ENCODE results near the gene CALY.

- no peak for TF ChIP-seq EZH2phosphoT487 (IDR thresholded peaks at IDR 0.05; ENCODE audit: borderline replicate concordance, low read depth)
- no peak for TF ChIP-seq EP300 (IDR thresholded peaks at IDR 0.05; ENCODE audit: borderline replicate concordance in 1 of 2, low read depth in 1 of 2, low read length in 1 of 2)
- no peak for TF ChIP-seq CTCF (IDR thresholded peaks at IDR 0.05)
- no peak for TF ChIP-seq POLR2AphosphoS5 (IDR thresholded peaks at IDR 0.05; ENCODE audit: low read depth, low read length)
- TF ChIP-seq CHD2 (IDR thresholded peaks at IDR 0.05; ENCODE audit: low read length, partially characterized antibody): no peak
- TF ChIP-seq JUND (IDR thresholded peaks at IDR 0.05): no peak
- no peak for TF ChIP-seq SIN3A (IDR thresholded peaks at IDR 0.05; ENCODE audit: borderline replicate concordance, low read depth, low read length)
- TF ChIP-seq, protein P1, sequence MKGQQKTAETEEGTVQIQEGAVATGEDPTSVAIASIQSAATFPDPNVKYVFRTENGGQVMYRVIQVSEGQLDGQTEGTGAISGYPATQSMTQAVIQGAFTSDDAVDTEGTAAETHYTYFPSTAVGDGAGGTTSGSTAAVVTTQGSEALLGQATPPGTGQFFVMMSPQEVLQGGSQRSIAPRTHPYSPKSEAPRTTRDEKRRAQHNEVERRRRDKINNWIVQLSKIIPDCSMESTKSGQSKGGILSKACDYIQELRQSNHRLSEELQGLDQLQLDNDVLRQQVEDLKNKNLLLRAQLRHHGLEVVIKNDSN (IDR thresholded peaks at IDR 0.05; ENCODE audit: borderline replicate concordance, low read depth): no peak
- TF ChIP-seq USF2 (IDR thresholded peaks at IDR 0.05; ENCODE audit: borderline replicate concordance, low read depth, low read length): no peak
- TF ChIP-seq TCF12 (IDR thresholded peaks at IDR 0.05): no peak
- TF ChIP-seq NRF1 (IDR thresholded peaks at IDR 0.05; ENCODE audit: low read depth, low read length): no peak
- TF ChIP-seq, protein P2, sequence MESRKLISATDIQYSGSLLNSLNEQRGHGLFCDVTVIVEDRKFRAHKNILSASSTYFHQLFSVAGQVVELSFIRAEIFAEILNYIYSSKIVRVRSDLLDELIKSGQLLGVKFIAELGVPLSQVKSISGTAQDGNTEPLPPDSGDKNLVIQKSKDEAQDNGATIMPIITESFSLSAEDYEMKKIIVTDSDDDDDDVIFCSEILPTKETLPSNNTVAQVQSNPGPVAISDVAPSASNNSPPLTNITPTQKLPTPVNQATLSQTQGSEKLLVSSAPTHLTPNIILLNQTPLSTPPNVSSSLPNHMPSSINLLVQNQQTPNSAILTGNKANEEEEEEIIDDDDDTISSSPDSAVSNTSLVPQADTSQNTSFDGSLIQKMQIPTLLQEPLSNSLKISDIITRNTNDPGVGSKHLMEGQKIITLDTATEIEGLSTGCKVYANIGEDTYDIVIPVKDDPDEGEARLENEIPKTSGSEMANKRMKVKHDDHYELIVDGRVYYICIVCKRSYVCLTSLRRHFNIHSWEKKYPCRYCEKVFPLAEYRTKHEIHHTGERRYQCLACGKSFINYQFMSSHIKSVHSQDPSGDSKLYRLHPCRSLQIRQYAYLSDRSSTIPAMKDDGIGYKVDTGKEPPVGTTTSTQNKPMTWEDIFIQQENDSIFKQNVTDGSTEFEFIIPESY (IDR thresholded peaks at IDR 0.05; ENCODE audit: borderline replicate concordance, low read depth): no peak
These were observed 13.7 kb upstream of the CALY start for GRCh38 chr10:133350283-133350949.

All from SK-N-SH (cell line).